ENCODE results near the gene E4F1.
A peak's percentile ranks its signal among the peaks of the same experiment; 100 is the strongest.
"Not testable (repeated sequence)": the region's sequence is repeated elsewhere in the genome, so short reads cannot be mapped to it uniquely, and the experiment has no call there.

E4F1 gene

DNA sequence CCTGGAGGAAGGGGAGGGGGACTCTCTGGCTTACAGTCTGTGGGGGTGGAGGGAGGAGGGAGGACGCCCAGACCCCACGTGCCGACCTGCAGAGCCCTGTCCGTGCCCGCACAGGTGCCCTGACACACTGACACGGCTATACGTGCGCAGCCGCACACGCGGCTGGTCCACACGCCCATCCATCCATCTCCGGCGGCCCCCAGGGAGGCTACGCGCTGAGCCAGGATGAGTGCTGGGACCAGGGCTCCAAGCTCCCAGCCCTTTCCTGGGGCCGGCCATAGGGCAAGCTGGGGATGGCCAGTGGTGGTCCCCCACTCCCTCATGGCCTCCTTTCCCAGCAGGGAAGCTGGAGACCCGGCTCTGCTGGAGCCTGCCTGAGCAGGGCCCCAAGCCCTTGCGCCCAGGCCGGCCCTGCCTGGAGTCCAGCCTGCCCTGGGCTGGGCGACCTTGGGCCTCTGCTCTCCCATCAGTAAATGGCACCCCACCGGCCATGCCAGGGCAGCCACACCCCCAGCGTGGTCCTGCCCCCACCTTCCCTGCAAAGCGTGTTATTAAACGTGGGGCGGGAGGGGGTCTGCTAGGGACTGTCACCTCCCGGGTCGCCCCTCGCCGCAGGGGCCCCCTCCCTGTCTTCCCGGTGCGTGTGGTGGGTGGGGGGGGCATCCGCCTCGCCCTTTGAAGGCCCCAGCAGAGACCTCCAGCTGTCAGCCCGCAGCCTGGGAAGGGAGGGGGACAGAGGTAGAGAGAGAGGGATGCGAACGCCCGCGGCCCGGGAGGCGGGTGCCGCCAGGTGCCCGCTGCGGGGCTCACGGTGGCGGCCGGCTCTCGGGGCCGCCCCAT, 27.8 kb upstream of the E4F1 start:
- no peak for TF ChIP-seq GATA1 (IDR thresholded peaks at IDR 0.05; ENCODE audit: low read depth, low read length)
- no peak for TF ChIP-seq POLR2A (IDR thresholded peaks at IDR 0.05; ENCODE audit: low read length)
- DNase-seq = no peak

DNA sequence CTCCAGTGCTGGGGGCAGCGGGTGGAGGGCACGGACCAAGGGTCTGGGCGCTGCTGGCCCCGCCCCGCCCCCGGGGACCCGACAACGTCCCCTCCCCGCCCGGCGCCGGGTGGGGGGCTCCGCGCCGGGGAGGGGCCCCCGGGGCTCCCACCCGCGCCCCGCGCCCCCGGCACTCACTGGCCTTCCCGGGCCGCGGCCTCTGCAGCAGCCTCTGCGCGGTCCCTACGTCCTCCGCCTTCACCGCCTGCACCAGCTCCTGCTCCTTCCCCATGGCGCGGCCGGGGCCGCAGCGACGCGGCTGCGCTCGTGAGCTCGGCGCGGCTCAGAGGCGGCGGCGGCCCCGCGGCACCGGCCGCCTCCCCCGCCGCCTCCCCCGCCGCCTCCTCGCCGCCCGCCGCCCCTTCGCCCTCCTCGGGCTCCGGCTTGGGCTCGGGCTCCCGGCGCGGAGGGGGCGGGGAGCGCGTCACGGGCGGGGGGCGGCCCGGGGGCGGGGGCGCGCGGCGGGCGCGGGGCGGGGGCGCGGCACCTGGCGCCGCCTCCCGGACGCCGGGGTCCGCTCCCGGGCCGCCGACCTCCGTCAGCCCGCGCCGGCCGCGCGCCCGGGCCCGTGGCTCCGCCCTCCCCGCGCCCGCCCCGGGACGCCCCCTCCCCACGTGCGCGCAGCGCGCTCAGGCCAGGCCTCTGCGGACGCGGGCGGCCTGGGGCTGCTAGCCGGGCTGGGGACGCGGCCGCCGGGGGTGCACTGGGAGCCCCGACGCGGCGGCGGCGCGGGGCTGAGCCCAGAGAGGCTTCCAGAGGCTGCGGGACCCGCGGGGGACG, 27.0 kb upstream of the E4F1 start, which contains the start of gene CASKIN1:
Gene CASKIN1 (minus strand): TSS at position 444 of the 819 bp plus-strand sequence. CDS start 173 bp downstream, at position 271.
- no peak for DNase-seq
- TF ChIP-seq GATA1 (IDR thresholded peaks at IDR 0.05; ENCODE audit: low read depth, low read length) (no peak), POLR2A (IDR thresholded peaks at IDR 0.05; ENCODE audit: low read length) (no peak)

DNA sequence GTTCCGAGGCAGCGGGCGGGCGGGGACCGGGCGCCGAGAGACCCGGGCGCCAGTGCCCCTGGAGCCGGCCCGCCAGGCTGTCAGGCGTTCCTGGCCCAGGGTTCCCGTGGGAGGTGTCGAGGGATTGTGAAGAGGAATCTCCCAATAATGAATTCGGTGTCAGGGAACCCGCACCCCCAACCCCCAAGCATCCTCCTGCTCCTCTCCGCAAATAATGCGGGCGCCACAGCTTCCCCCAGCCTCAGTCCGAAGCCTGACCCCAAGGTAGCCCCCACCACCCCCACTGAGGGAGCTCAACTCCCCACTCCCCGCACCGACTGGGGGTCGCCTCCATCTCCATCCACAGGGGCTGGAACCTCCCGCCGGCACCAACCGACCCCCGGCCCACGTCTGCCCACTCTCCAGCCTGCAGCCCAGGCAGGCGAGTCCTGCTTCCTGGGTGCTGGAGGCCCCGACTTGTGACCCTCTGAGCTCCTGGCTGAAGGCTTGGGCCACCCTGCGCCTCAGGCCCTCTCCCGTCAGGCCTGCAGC, 26.3 kb upstream of the E4F1 start:
- DNase-seq = no peak
- TF ChIP-seq POLR2A (IDR thresholded peaks at IDR 0.05; ENCODE audit: low read length) = no peak
- no peak for TF ChIP-seq GATA1 (IDR thresholded peaks at IDR 0.05; ENCODE audit: low read depth, low read length)

DNA sequence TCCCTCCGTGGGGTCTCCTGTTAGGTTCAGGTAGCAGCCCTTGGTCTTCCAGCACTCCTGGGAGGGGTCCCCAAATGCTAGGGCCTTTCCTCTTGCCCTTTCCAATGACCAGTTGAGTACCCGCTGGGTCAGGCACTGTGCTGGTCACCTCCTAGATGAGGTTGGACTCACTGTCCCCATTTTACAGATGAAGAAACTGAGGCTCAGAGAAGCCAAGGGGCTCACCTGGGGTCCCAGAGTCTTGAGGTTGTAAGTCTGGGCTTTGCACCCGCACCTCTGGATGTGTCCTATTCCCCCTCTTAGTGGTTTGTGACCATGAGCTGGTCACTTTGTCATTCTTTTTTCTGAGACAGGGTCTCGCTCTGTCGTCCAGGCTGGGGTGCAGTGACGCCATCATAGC, 25.6 kb upstream of the E4F1 start:
- DNase-seq = no peak
- no peak for TF ChIP-seq GATA1 (IDR thresholded peaks at IDR 0.05; ENCODE audit: low read depth, low read length)
- no peak for TF ChIP-seq POLR2A (IDR thresholded peaks at IDR 0.05; ENCODE audit: low read length)

DNA sequence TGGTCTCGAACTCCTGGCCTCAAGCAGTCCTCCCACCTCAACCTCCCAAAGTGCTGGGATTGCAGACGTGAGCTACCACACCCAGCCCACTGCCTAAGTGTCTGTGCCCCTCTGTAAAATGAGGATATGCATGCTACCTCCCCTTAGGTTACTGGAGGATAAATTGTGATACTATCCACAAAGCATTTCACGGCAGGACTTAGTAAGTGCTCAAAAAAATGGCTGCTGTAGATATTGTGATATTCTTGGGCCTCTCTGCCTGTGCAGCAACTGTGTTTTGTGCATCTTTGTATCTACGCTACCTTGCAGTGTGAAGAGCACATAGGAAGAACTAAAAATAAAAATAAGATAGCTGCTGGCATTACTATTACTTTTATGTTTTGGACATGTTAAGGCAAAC, 25.1 kb upstream of the E4F1 start:
- DNase-seq = no peak
- TF ChIP-seq GATA1 (IDR thresholded peaks at IDR 0.05; ENCODE audit: low read depth, low read length) (no peak), POLR2A (IDR thresholded peaks at IDR 0.05; ENCODE audit: low read length) (no peak)

DNA sequence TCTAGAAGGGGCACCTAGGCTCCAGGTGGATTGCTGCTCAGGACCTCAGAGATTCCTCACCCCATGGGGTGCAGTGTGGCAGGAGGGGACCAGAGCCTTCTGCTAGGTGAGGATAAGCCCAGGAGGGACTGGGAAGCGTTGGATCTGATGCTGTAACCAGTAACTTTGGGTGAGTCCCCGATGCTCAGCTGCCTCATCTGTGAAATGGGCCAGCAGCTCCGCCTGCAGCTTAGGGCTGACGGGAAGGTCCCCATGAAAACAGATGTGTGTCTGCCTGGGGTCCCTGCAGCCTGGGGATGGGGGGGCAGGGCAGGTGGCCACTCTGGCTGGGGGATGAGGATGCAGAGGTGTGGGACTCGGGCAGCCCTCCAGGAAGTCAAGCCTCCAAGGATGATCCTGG, 24.3 kb upstream of the E4F1 start:
- no peak for DNase-seq
- TF ChIP-seq POLR2A (IDR thresholded peaks at IDR 0.05; ENCODE audit: low read length) (no peak), GATA1 (IDR thresholded peaks at IDR 0.05; ENCODE audit: low read depth, low read length) (no peak)

DNA sequence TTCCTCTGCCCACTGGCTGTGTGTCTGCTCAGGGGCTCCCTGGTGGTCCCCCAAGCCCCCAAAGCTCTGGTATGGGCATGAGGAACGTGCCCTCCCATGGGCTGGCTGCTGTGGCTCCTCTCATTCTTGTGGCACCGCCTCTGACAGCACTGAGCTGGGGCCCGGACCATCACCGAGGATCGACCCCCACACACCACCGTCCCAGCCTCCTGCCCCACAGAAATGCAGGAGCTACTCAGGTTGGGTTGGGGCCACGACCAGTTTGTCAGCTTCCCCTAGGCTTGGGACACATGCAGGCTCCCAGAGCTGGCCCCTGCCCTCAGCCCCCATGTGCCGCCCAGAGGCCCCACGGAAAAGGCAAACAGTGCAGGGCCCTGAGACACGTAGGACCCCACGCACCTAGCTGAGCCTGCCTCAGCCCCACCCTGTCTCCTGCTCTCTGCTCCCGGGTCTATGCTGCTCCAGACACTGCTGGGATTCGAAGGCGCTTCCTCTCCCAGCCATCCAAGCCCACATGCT, 23.7 kb upstream of the E4F1 start:
- DNase-seq = no peak
- TF ChIP-seq POLR2A (IDR thresholded peaks at IDR 0.05; ENCODE audit: low read length) = no peak
- no peak for TF ChIP-seq GATA1 (IDR thresholded peaks at IDR 0.05; ENCODE audit: low read depth, low read length)

DNA sequence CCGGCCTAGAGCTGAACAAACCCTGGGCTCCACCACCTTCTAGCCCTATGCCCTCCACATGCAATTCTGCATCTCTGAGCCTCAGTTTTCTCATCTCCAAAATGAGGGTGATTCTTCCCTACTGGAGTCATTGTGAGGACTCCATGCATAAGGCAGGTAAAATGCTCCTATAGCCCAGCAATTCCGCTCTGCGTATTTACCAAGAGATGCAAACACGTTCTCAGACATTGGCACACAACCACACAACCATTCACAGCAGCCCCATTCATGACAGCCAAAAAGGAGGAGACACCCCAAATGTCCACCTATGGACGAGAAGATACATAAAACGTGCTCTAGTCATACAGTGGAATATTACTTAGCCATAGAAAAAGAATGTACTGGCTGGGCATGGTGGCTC, 23.1 kb upstream of the E4F1 start:
- no peak for TF ChIP-seq POLR2A (IDR thresholded peaks at IDR 0.05; ENCODE audit: low read length)
- no peak for TF ChIP-seq GATA1 (IDR thresholded peaks at IDR 0.05; ENCODE audit: low read depth, low read length)
- no peak for DNase-seq

DNA sequence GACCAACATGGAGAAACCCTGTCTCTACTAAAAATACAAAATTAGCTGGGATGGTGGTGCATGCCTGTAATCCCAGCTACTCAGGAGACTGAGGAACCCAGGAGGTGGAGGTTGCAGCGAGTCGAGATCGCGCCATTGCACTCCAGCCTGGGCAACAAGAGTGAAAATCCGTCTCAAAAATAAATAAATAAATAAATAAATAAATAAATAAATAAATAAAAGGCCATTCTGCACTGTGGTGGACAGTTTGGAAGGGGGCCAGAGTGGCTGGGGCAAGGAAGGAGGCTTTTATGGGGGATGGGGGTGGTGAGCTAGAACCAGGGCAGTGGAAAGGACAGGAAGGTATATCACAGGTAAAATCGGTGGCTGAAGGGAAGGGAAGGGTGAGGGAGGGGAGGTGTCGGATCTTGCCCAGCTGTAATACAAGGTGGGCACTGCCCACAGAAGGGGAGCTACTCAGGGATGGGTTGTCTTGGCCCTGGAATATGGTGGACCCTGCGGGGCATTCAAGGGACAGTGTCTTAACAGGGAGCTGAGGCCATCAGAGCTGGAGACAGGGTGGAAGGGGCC, 20.2 kb upstream of the E4F1 start:
- not testable (repeated sequence) for DNase-seq

DNA sequence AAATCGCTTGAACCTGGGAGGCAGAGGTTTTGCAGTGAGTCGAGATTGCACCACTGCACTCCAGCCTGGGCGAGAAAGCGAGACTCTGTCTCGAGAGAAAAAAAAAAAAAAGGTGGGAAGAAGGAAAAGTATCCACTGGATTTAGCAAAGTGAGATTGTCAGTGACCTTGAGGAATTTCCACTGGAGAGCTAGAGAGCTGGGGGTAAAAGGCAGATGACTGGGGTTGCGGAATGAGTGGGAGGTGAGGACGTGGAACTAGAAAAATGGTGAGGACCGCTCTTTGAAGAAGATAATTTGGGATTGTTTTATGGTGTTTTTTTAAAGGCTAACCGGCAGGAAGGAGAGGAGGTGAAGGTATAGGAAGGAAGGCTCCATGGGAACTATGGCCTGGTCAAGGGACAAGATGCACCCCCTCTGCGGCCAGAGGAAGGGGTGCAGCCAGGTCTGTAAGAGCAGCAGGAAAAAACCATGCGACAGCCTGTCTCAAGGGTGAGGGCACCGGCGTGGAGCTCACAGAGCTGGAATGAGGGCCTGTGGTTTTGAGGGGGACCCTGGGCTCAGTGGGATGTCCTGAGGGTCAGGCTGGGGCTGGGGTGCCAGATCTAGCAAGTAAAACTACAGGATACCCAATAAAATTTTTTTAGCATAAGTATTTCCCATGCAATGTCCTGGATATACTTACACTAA, 18.8 kb upstream of the E4F1 start:
- TF ChIP-seq GATA1 (IDR thresholded peaks at IDR 0.05; ENCODE audit: low read depth, low read length) (no peak), POLR2A (IDR thresholded peaks at IDR 0.05; ENCODE audit: low read length) (no peak)
- DNase-seq = no peak

DNA sequence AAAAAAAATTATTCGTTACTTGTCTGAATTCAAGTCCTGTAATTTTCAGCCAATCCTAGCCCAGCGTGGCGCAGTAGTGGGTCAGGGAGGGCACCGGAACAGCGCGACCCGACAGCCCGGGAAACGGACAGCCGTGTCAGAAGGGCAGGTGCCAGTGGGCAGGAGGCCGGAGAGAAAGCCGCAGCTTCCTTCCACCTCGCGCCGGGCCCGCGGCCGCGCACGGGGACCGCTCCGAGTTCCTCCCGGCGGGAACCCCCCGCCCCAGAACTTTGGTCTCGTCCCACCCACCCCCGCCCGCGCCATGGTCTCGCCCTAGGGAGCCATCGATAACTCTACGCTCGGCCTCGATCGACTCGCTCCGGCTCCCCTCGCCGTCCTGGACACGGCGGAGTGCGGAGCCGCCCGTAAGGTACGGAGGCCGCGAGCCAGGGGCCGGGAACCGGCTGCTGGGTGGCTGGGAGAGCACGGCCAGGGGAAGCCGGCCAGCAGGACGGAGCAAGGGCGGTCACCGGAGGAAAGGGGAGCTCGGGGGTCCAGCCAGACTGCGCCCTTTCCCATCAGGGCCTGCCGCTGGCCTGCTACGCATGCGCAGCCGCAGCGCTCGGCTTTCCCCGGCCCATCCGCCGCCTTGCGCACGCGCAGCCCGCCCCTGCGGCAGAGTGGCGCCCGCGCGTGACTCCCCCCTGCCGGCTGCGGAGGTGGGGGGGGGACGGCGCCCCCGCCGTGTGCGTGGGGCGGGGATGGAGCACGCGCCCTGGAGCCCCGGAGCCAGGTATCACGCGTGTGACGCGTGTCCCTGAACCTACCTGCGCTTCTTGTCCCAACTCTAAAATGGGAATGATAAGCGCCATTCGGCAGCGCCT, 18.1 kb upstream of the E4F1 start, which contains the start of gene MLST8:
Gene MLST8 (plus strand): TSS at position 351 of the 863 bp plus-strand sequence. CDS start 632 bp downstream, outside the sequence.
- DNase-seq = peak; percentile 94 to 97
- TF ChIP-seq POLR2A (IDR thresholded peaks at IDR 0.05; ENCODE audit: low read length) (peak; percentile 87), GATA1 (IDR thresholded peaks at IDR 0.05; ENCODE audit: low read depth, low read length) (no peak)

DNA sequence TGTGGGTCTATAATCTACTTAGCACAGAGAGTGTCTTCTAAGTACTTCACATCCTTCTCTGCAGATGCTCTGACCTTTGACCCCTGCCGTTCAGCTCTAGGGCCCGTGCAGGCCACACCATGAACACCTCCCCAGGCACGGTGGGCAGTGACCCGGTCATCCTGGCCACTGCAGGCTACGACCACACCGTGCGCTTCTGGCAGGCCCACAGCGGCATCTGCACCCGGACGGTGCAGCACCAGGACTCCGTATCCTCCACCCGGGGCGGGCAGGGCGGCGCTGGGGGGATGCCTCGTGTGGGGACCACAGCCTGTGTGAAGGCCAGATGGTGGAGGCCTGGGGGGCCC, 17.5 kb upstream of the E4F1 start:
- no peak for DNase-seq
- TF ChIP-seq POLR2A (IDR thresholded peaks at IDR 0.05; ENCODE audit: low read length) = no peak
- no peak for TF ChIP-seq GATA1 (IDR thresholded peaks at IDR 0.05; ENCODE audit: low read depth, low read length)

DNA sequence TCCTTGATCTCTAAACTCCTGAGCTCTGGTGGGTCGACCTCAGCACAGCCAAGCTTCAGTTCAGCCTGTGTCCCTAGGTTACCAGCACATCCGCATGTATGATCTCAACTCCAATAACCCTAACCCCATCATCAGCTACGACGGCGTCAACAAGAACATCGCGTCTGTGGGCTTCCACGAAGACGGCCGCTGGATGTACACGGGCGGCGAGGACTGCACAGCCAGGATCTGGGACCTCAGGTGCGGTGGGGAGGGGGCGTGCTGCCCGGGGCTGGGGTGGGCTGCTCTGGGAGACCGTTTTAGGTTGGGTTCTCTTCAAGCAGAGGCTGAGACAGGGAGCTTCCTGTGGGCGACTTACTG, 17.0 kb upstream of the E4F1 start:
- DNase-seq = no peak
- no peak for TF ChIP-seq POLR2A (IDR thresholded peaks at IDR 0.05; ENCODE audit: low read length)
- TF ChIP-seq GATA1 (IDR thresholded peaks at IDR 0.05; ENCODE audit: low read depth, low read length) = no peak
